Vagina (tissue), 2 donors: ENCODE results near the gene PDGFC.

Source experiments
- CTCF ChIP-seq, 3 experiments: fragments of 450-650 bp in 2 of 3; fragments of 200-600 bp in 1 of 3; sonication (generic) in 1 of 3; IDR thresholded peaks; one replicate each; pipeline ENCODE4 v1.5.1; 2017 to 2019; ENCODE audit warnings: antibody characterized with exemption in 3 of 3, mild to moderate bottlenecking in 2 of 3, moderate library complexity in 2 of 3
- POLR2AphosphoS5 ChIP-seq, 2 donors: sonication (generic); formaldehyde crosslinking; IDR thresholded peaks; one replicate each; pipeline ENCODE4 v1.9.0; 2017; ENCODE audit warnings: antibody characterized with exemption in 2 of 2, mild to moderate bottlenecking in 2 of 2, low read depth in 1 of 2; ENCODE audit not compliant: insufficient read depth in 1 of 2

- TF ChIP-seq POLR2AphosphoS5 (IDR thresholded peaks at IDR 0.05; ENCODE audit: insufficient read depth in 1 of 2, low read depth in 1 of 2) (no peak), CTCF (IDR thresholded peaks at IDR 0.05) (no peak)
Observed at GRCh38 chr4:156811286-156811685, 160.3 kb downstream of the PDGFC start.
